ENCODE results near the gene TMEM126A.

TMEM126A gene

DNA sequence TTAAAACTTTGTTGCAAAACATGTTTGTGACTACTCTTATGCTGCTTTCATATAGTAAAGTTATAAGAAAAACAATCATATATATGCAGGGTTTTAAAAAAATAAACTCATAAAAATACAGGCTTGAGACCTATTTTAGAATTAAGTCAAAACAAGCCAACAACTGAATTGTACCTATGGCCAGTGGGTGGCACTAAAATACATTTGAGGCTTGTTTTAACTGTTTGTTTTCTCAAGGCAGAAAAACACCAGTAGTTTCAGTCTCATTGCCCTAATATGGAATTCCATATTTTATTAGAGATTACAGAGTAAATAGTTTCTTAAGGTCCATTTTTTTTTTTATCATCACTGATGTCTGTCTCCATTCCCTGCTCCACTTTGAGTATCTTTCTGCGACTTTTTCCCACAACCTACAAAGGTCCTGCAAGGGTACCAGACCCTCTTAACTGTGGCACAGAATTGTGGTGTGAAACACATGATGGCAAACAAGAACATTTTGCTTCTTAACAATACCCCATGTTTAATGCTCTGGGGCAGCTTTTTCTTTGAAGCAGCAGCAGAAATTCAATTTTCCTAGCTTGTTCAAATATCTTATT, 46.7 kb downstream of the TMEM126A start:
- in situ Hi-C loops (cut with MboI; ENCODE audit: low sequenced_read_pairs), result no loop called here

DNA sequence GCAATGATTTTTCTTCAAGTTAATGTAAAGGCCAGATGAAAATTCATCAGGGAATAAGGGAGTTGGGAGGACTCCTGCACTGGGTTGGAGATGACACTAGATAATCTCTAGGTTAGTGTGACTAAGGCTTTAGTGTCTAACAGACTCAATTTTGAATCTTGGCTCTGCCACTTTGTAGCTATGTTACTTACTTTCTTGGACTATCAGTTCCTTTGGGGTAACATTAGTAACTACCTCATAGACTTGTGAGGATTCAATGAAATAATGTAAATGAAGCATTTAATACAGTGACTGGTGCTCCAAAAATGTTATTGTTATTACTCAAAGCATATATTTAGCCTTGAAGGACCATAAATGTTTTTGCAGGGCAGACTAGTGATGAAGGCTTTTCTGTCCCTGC, 47.8 kb downstream of the TMEM126A start:
- in situ Hi-C loops (cut with MboI; ENCODE audit: low sequenced_read_pairs), result no loop called here

DNA sequence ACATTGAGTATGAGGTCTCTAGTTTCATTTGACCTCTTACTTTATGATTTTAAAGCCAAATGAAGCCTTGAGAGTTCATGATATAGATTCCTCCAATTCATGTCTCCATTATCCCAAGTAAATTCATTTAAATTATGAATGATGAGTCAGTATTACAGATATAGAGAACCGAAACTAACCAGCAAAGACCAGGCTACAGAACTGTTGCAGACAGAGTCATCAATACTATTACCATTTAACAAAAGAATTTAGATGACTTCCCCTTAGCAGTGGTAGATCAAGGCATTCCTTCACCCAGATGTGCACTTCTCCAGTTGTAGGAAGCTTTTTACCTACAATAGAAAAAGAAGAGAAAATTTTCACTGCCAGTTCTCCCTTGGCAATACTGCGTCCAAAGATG, 50.0 kb downstream of the TMEM126A start:
- in situ Hi-C loops (cut with MboI; ENCODE audit: low sequenced_read_pairs), result no loop called here

DNA sequence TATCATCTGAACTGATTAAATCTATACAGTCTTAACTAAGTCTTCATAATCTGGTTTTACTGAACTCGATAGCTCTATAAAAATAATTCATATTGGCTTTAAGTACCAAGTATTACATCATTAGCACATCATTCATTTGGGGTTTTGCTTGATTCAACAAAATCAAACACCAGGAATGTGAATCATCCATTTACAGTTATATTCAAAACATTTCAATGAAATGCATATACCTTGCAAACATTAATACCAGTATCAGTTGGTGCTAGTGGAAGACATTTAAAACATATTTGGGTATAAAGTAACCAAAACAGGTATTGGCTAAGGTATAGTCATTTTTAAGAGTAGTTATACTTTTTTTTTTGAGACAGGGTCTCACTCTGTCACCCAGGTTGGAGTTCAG, 50.4 kb downstream of the TMEM126A start:
- in situ Hi-C loops (cut with MboI; ENCODE audit: low sequenced_read_pairs), result no loop called here

DNA sequence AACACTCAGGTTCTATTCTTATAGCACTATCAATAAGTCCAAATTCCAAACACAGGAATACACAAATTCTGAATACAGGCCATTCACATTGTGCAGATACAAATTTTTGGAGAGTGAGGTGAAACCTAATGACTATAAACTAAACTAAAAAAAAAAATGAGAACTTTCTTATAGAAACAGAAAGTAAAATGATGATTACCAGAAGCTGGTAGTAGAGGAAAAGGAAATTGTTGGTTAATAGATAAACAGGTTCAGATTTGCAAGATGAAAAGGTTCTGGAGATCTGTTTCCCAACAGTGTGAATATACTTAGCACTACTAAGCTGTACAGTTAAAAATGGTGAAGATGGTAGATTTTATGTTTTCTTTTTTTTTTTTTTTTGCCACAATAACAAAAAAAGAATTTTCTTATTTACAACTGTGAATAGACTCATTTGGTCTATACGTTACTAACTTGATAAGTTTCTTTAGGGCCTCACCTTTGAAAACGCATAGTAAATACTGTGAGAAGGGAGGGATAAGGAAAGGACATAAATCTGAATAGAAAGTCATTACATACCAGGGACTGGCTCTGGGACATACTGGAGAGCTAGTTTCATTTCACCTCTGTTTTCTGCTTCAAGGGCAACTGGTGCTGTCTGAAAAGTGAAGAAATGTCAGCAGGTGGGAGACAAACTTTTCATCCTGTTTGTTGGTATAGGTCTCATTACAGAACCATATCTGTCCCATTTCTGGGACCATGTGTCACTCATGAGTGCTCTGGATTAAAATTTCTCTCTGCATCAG, 52.4 kb downstream of the TMEM126A start:
- in situ Hi-C loops (cut with MboI; ENCODE audit: low sequenced_read_pairs), result no loop called here

DNA sequence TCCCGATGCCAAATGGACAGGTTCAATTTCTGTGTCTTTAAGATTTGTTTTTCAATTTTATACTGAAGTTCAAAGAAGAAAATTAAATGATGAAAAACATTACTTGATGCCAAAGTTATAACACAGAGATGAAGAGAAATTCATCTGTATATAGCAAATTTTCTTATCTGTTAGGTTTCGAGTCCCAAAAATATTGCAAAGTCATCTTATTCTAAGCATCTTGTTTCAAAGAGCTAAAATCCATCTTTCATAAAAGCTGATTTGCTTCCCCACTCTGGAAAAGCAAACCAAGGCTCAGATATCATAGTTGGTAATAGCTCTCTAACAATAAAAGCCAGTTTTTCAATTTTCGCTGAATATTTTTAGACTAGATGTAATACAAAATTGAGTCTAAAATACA, 57.2 kb downstream of the TMEM126A start:
- in situ Hi-C loops (cut with MboI; ENCODE audit: low sequenced_read_pairs), result no loop called here

DNA sequence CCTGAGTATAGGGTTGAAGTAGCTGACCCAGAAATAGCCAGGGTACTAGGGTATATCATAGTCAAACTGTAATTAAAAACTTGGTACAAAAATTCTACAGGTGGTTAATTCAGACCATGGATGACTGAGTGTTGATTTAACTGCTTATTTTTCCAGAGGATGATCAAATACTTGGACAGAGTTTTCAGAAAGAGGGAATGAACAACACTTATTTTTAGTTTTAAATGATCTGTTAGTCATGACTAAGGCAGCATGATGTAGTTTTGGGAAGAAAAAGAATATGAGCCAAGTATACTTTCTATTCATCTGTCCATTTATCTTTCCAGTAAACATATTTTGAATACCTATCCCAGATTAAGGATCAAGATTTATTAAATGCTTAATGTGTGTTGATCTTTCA, 58.0 kb downstream of the TMEM126A start:
- in situ Hi-C loops (cut with MboI; ENCODE audit: low sequenced_read_pairs), result no loop called here

Measured in hTERT RPE-1 (cell line).